ENCODE measurements around the gene MAZ. TPM values are rescaled to one million over a fixed set of nuclear protein-coding genes. Genes with fewer than 3 reads are reported as not detected.

MAZ gene
- polyA plus RNA-seq, 3 donors: 14.2 to 137 (median 18.8) TPM

- peak in 1 of 3 donors; percentile 10 for DNase-seq
These were observed 14.7 kb downstream of the MAZ start for GRCh38 chr16:29820730-29821642.

More at GRCh38 chr16:29820730-29821642, 14.7 kb downstream of the MAZ start:
- peaks cover 94% of the 10 kb centered on the region for H3K79me2 ChIP-seq (ENCODE audit: insufficient read depth, low read length)
- H3K27ac ChIP-seq (ENCODE audit: low read depth in 1 of 2, low read length in 2 of 2): peak overlapping the region; percentile 44 to 88
- Mint-ChIP-seq H3K4me1 (peaks cover 68% of the 10 kb centered on the region), H3K27me3 (ENCODE audit: low read depth in 3 of 3) (peaks cover 0 to 1% (median 0%) of the 10 kb centered on the region in 3 donors), H3K4me3 (peak overlapping the region; percentile 96 to 98), H3K36me3 (peaks cover 25 to 38% of the 10 kb centered on the region in 2 donors), H3K9me3 (peaks cover 0 to 1% (median 0%) of the 10 kb centered on the region in 7 donors), H3K27ac (peak overlapping the region; percentile 90 to 96 (median 91))
- H3K9ac ChIP-seq (ENCODE audit: insufficient read depth, low read length, poor library complexity, severe bottlenecking): peak overlapping the region; percentile 66
- peak overlapping the region; percentile 69 to 99 (median 80) for H3K4me3 ChIP-seq (replicated peaks in 1 of 3; ENCODE audit: low read depth in 2 of 3, low read length in 3 of 3)
- WGBS (ENCODE audit: insufficient coverage): 41% methylated on average over 8 of the region's 11 CpGs
- H3K9me3 ChIP-seq (replicated peaks in 1 of 2; ENCODE audit: control insufficient read depth in 1 of 2, insufficient read depth in 1 of 2, low read length in 2 of 2): no peaks in the 10 kb centered on the region
- H3K36me3 ChIP-seq (replicated peaks in 1 of 2; ENCODE audit: control insufficient read depth in 1 of 2, insufficient read depth in 2 of 2, low read length in 2 of 2): peaks cover 16 to 32% of the 10 kb centered on the region in 2 donors
- peaks cover 50 to 62% of the 10 kb centered on the region in 2 donors for H3K4me1 ChIP-seq (ENCODE audit: control insufficient read depth in 1 of 2, insufficient read depth in 2 of 2, low read length in 2 of 2)
- no peak for TF ChIP-seq CTCF (IDR thresholded peaks at IDR 0.05)
- intact Hi-C loops (cut with micrococcal nuclease): loop anchor here in 1 of 2 donors (5.0 kb wide), 1 partner anchor 41 kb away; the partner anchor contains the start of gene CDIPT
- no peaks in the 10 kb centered on the region for H3K27me3 ChIP-seq (ENCODE audit: control insufficient read depth in 2 of 2, insufficient read depth in 2 of 2, low read length in 2 of 2)
- peak overlapping the region; percentile 97 for H3K4me2 ChIP-seq (replicated peaks; ENCODE audit: extremely low read depth, low read length, poor library complexity, severe bottlenecking)
- peaks cover 80% of the 10 kb centered on the region for H4K20me1 ChIP-seq (ENCODE audit: insufficient read depth, low read length)
- peak overlapping the region; percentile 71 for H2AFZ ChIP-seq (ENCODE audit: insufficient read depth, low read depth, low read length, poor library complexity, severe bottlenecking)

All from CD14-positive monocyte (primary cell).